ENCODE data around the gene TMEM89. TPM values are rescaled to one million over a fixed set of nuclear protein-coding genes. Genes with fewer than 3 reads are reported as not detected.

The TMEM89 gene
- total RNA-seq, 1 donor from 2014 or later, result 0.89 TPM

GRCh38 chr3:48596157-48596556 lies 25.4 kb downstream of the TMEM89 start:
- peaks cover 2% of the 10 kb centered on the region for H3K4me1 Mint-ChIP-seq
- H3K27me3 Mint-ChIP-seq, result peaks cover 16% of the 10 kb centered on the region
- H3K9me3 Mint-ChIP-seq, result no peaks in the 10 kb centered on the region
- H3K27ac Mint-ChIP-seq, result no peak overlapping the region
- H3K4me3 Mint-ChIP-seq, result no peak overlapping the region
- H3K36me3 Mint-ChIP-seq (ENCODE audit: low read depth), result peaks cover 18% of the 10 kb centered on the region
- DNase-seq, result no peak
- intact Hi-C loops (cut with micrococcal nuclease), result no loop called here

- Mint-ChIP-seq H3K4me3 (no peak overlapping the region), H3K27ac (no peak overlapping the region), H3K27me3 (peaks cover 18% of the 10 kb centered on the region), H3K4me1 (peaks cover 2% of the 10 kb centered on the region), H3K36me3 (ENCODE audit: low read depth) (peaks cover 15% of the 10 kb centered on the region), H3K9me3 (no peaks in the 10 kb centered on the region)
- intact Hi-C loops (cut with micrococcal nuclease), result no loop called here
- no peak for DNase-seq
Measured at GRCh38 chr3:48595526-48596121, 25.9 kb downstream of the TMEM89 start.

- Mint-ChIP-seq H3K27me3 (peaks cover 18% of the 10 kb centered on the region), H3K9me3 (no peaks in the 10 kb centered on the region), H3K4me1 (peaks cover 2% of the 10 kb centered on the region), H3K27ac (no peak within 1 kb of the TSS), H3K36me3 (ENCODE audit: low read depth) (peaks cover 11% of the 10 kb centered on the region), H3K4me3 (no peak within 1 kb of the TSS)
- no peak for DNase-seq
- intact Hi-C loops (cut with micrococcal nuclease), result no loop called here
Measured at GRCh38 chr3:48595075-48595525, 26.5 kb downstream of the TMEM89 start, which contains the start of gene COL7A1. COL7A1 (minus strand) TSS chr3:48595329; CDS start chr3:48595159, 170 bp downstream.

GRCh38 chr3:48594417-48595049 lies 27.0 kb downstream of the TMEM89 start:
- Mint-ChIP-seq H3K4me3 (no peak overlapping the region), H3K4me1 (peaks cover 2% of the 10 kb centered on the region), H3K27ac (no peak overlapping the region), H3K36me3 (ENCODE audit: low read depth) (peaks cover 7% of the 10 kb centered on the region), H3K9me3 (no peaks in the 10 kb centered on the region), H3K27me3 (peaks cover 22% of the 10 kb centered on the region)
- no peak for DNase-seq
- intact Hi-C loops (cut with micrococcal nuclease), result no loop called here

GRCh38 chr3:48593337-48593736 lies 28.2 kb downstream of the TMEM89 start:
- Mint-ChIP-seq H3K27me3 (peaks cover 30% of the 10 kb centered on the region), H3K27ac (no peak overlapping the region), H3K9me3 (no peaks in the 10 kb centered on the region), H3K36me3 (ENCODE audit: low read depth) (peaks cover 7% of the 10 kb centered on the region), H3K4me3 (no peak overlapping the region), H3K4me1 (peaks cover 2% of the 10 kb centered on the region)
- DNase-seq, result no peak
- intact Hi-C loops (cut with micrococcal nuclease), result no loop called here

GRCh38 chr3:48592519-48593087 lies 29.0 kb downstream of the TMEM89 start:
- Mint-ChIP-seq H3K36me3 (ENCODE audit: low read depth) (peaks cover 7% of the 10 kb centered on the region), H3K27ac (no peak overlapping the region), H3K27me3 (peaks cover 30% of the 10 kb centered on the region), H3K4me1 (peaks cover 2% of the 10 kb centered on the region), H3K4me3 (no peak overlapping the region), H3K9me3 (no peaks in the 10 kb centered on the region)
- DNase-seq, result no peak
- intact Hi-C loops (cut with micrococcal nuclease), result no loop called here

- H3K36me3 Mint-ChIP-seq (ENCODE audit: low read depth), result peaks cover 3% of the 10 kb centered on the region
- H3K27ac Mint-ChIP-seq, result no peak overlapping the region
- no peaks in the 10 kb centered on the region for H3K9me3 Mint-ChIP-seq
- no peak for DNase-seq
- intact Hi-C loops (cut with micrococcal nuclease), result no loop called here
- peaks cover 30% of the 10 kb centered on the region for H3K27me3 Mint-ChIP-seq
- no peak overlapping the region for H3K4me3 Mint-ChIP-seq
- peaks cover 2% of the 10 kb centered on the region for H3K4me1 Mint-ChIP-seq
Measured at GRCh38 chr3:48591886-48592518, 29.6 kb downstream of the TMEM89 start.

GRCh38 chr3:48591436-48591835 lies 30.1 kb downstream of the TMEM89 start:
- no peak overlapping the region for H3K27ac Mint-ChIP-seq
- H3K4me1 Mint-ChIP-seq, result peaks cover 2% of the 10 kb centered on the region
- no peak overlapping the region for H3K4me3 Mint-ChIP-seq
- H3K9me3 Mint-ChIP-seq, result no peaks in the 10 kb centered on the region
- H3K36me3 Mint-ChIP-seq (ENCODE audit: low read depth), result peaks cover 3% of the 10 kb centered on the region
- H3K27me3 Mint-ChIP-seq, result peaks cover 30% of the 10 kb centered on the region
- intact Hi-C loops (cut with micrococcal nuclease), result no loop called here
- no peak for DNase-seq

- intact Hi-C loops (cut with micrococcal nuclease), result no loop called here
- Mint-ChIP-seq H3K27ac (no peak overlapping the region), H3K9me3 (no peaks in the 10 kb centered on the region), H3K4me1 (no peaks in the 10 kb centered on the region), H3K4me3 (no peak overlapping the region), H3K36me3 (ENCODE audit: low read depth) (no peaks in the 10 kb centered on the region), H3K27me3 (peaks cover 15% of the 10 kb centered on the region)
- DNase-seq, result no peak
Measured at GRCh38 chr3:48588230-48588629, 33.3 kb downstream of the TMEM89 start.

GRCh38 chr3:48587686-48588085 lies 33.9 kb downstream of the TMEM89 start:
- DNase-seq, result no peak
- Mint-ChIP-seq H3K9me3 (no peaks in the 10 kb centered on the region), H3K4me1 (no peaks in the 10 kb centered on the region), H3K36me3 (ENCODE audit: low read depth) (no peaks in the 10 kb centered on the region), H3K27ac (no peak overlapping the region), H3K4me3 (no peak overlapping the region), H3K27me3 (peaks cover 15% of the 10 kb centered on the region)
- intact Hi-C loops (cut with micrococcal nuclease), result no loop called here

GRCh38 chr3:48585411-48585810 lies 36.2 kb downstream of the TMEM89 start:
- DNase-seq, result no peak
- no peaks in the 10 kb centered on the region for H3K36me3 Mint-ChIP-seq (ENCODE audit: low read depth)
- no peak overlapping the region for H3K27ac Mint-ChIP-seq
- no peak overlapping the region for H3K4me3 Mint-ChIP-seq
- H3K4me1 Mint-ChIP-seq, result no peaks in the 10 kb centered on the region
- H3K9me3 Mint-ChIP-seq, result no peaks in the 10 kb centered on the region
- intact Hi-C loops (cut with micrococcal nuclease), result no loop called here
- peaks cover 12% of the 10 kb centered on the region for H3K27me3 Mint-ChIP-seq

GRCh38 chr3:48584836-48585235 lies 36.7 kb downstream of the TMEM89 start:
- Mint-ChIP-seq H3K27me3 (peaks cover 11% of the 10 kb centered on the region), H3K9me3 (no peaks in the 10 kb centered on the region), H3K36me3 (ENCODE audit: low read depth) (no peaks in the 10 kb centered on the region), H3K4me3 (no peak overlapping the region), H3K4me1 (no peaks in the 10 kb centered on the region), H3K27ac (no peak overlapping the region)
- intact Hi-C loops (cut with micrococcal nuclease), result no loop called here
- DNase-seq, result no peak

- Mint-ChIP-seq H3K36me3 (ENCODE audit: low read depth) (no peaks in the 10 kb centered on the region), H3K27ac (no peak overlapping the region)
Measured at GRCh38 chr3:48581621-48582481, 39.7 kb downstream of the TMEM89 start.

More at GRCh38 chr3:48581621-48582481, 39.7 kb downstream of the TMEM89 start:
- H3K9me3 Mint-ChIP-seq, result no peaks in the 10 kb centered on the region
- H3K4me3 Mint-ChIP-seq, result no peak overlapping the region
- no peaks in the 10 kb centered on the region for H3K27me3 Mint-ChIP-seq
- no peak for DNase-seq
- intact Hi-C loops (cut with micrococcal nuclease), result no loop called here
- H3K4me1 Mint-ChIP-seq, result no peaks in the 10 kb centered on the region

Data from activated CD4-positive, alpha-beta T cell treated with anti-CD3 and anti-CD28 coated beads, Interleukin-2, amount 10 ng/mL, durations not matched to agents 24 days and 14 days (primary cell).